HG02943 (cell line): ENCODE measurements around the gene ABLIM3.

ENCODE experiments used
- ATAC-seq: cut with Tn5 transposase; IDR thresholded peaks from one replicate; pipeline ENCODE4 v1.9.1; 2021; ENCODE audit warnings: mild to moderate bottlenecking, low read depth, moderate library complexity; ENCODE audit not compliant: unreplicated experiment

Gene ABLIM3

DNA sequence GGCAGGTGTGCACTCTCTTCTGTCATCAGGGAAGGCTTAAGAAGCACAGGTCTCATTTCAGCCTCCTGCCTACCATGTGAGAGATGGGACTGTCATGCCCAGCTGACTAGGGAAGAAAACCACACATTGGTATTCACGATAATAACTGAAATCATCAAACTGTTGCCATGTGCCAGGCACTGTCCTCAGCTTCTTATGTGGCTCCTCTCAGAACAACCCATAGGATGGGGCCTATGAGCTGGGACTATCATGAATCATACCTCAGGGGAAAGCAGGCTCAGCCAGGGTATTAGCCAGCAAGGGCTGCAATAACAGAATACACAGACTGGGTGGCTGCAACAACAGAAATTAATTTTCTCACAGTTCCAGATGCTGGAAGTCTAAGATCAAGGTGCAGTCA is 133.6 kb downstream of the ABLIM3 start:
- no peak for ATAC-seq

DNA sequence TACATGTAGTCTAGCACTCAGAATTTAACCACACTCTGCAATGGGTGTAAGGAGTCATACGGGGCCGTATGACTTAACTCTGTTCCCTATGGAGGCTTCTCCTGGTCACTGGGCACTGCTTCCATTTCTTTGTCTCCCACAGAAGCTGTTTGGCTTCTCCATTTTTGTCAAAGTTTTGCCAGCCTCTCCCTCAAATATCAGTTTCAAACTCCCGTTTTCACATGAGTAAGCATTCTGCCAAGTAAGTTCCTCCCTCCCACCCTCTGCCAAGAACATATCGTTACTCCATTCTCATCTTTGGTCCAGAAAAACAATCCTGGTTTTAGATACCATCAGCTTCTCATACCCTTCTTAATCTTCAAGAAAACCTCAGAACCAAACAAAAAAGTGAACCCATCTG is 136.5 kb downstream of the ABLIM3 start:
- ATAC-seq = no peak

GRCh38 chr5:149278451-149279210 is 137.3 kb downstream of the ABLIM3 start:
- no peak for ATAC-seq

- no peak for ATAC-seq
These were observed 138.4 kb downstream of the ABLIM3 start for GRCh38 chr5:149279661-149280060.

GRCh38 chr5:149280124-149280523 is 138.8 kb downstream of the ABLIM3 start:
- no peak for ATAC-seq

GRCh38 chr5:149280802-149281201 is 139.5 kb downstream of the ABLIM3 start:
- ATAC-seq = no peak

DNA sequence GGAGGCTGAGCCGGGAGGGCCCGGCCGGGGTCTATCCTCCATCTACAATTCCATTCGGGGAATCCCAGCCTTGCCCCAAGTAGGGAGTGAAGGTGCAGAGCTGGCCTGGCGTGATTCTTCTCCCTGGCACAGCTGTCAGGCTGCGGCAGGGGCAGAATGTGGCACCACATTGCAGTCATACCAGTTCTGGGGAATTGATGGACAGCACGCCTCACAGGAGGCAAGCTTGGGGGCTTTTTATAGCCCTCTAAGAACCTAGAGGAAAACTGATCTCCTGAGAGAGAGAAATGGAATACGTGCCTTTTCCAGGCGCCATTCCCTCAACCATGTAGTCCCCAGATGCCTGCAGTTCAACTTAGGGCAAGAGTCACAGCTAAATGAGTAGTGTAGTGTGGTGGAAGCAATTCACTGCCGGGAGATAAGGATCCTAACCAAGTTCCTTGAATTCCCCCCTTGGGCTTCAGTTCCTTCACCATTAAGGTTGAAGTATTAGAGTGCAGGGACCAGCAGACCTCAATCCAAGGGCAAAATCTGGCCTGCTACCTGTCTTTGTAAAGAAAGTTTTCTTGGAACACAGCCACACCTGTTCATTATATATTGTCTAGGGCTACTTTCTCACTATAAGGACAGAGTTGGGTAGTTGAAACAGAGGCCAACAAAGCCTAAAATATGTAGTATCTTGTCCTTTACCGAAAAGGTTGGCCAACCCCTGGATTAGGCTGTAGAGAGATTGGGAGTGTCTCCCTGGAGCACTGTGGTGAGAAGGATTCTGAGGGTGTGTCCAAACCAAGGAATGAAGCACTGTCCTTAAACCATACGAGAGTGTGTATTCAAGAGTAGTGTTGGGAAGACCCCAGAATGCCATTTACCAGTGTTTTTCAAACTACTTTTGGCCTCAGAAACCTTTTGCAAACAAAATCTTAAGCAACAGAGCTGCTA is 141.0 kb downstream of the ABLIM3 start:
- ATAC-seq = no peak

GRCh38 chr5:149282966-149283332 is 141.7 kb downstream of the ABLIM3 start:
- ATAC-seq = no peak

GRCh38 chr5:149283626-149284480 is 142.6 kb downstream of the ABLIM3 start:
- no peak for ATAC-seq

- no peak for ATAC-seq
These were observed 143.2 kb downstream of the ABLIM3 start for GRCh38 chr5:149284501-149284900.

GRCh38 chr5:149285153-149285552 is 143.9 kb downstream of the ABLIM3 start:
- no peak for ATAC-seq

GRCh38 chr5:149288436-149288835 is 147.1 kb downstream of the ABLIM3 start:
- ATAC-seq = no peak

DNA sequence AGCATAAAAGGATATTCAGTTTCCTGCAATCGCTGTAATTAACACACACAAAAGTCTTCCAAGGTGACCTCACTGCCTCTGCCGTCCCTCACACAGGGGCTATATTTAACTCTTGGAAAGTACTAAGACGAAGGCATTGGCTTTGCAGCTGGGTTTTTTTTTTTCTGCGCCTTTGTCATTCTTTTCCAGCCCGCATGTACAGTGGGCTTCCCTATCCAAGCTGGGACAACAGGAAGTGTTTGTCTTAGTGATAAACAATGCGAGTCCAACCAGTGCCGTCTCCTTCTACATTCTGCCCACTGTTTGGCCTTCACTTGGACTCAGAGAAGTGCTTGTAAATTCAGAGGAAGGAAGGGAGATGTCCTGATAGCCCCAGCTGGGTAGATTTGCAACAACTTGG is 148.0 kb downstream of the ABLIM3 start:
- ATAC-seq = no peak

DNA sequence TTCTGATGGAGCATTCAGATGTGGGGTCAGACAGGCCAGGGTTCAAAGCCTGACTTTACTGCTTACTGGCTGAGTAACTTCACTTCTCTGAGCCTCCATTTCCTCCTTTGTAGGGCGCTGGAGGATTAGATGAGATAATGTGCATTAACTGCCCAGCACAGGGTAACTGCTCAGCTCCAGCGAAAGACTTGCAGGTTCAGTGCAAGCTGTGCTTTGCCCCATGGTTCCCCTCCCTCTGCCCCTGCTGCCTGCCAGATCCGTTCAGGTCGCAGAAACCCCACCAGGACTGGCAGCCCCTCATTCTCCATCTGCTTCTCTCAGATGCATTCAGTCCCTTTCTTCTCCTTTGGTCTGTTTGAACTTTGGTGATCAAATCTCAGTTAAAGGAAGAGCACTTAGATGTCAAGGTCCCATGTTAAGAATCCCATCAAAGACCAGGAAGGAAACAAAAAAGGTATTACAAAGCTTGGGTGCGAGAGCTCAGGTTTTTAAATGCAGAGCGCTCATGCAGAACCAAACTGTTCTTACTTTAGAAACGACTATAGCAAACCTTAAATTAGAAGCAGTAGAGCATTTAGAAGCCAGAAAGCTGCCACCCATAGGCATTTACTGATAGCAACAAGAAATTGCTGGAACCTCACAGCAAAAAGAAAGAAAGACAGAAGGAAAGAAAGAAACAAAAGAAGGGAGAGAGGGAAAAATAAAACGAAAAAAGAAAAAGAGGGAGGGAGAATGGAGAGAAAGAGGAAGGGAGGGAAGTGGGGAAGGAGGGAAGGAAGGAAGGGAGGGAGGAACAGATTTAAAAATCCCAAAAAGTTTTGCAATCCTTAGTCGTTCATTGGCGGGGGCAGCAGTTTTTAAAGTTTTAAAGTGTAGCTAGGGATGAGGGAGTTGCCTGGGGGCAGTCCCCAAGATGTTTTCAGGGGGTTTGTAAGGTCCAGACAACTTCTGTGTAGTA is 153.9 kb downstream of the ABLIM3 start:
- no peak for ATAC-seq

DNA sequence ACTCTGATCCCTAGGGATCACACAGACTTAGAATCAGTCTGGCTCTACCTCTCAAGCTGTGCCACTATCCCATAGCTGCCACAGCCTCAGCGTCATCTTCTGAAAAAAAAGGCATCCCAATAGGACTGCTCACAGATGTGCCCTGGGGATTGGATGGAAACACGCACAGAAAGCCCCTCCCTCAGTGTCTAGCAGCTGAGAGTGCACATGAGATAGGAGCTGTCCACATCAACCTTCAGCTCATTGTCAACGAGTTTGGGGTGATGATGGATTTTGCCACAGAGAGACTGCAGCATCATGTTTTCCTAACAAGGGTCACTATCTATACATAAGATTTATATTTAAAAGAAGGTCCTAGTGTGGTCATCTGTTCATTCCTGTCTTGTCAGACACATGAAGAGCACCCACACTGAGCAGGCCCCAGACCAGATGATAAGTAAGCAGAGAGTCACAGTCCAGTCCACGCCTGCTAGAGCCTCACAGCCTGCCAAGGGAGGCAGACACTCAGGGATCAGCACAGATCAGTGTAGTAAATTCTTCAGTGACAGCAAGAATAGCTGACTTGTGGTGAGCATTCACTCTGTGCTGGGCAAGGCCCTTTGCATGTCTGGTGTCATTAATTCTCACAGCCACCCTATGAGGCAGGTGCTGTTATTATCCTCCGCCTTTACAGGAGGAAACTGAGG is 156.2 kb downstream of the ABLIM3 start:
- ATAC-seq = no peak

GRCh38 chr5:149298163-149298562 is 156.9 kb downstream of the ABLIM3 start:
- ATAC-seq = no peak

DNA sequence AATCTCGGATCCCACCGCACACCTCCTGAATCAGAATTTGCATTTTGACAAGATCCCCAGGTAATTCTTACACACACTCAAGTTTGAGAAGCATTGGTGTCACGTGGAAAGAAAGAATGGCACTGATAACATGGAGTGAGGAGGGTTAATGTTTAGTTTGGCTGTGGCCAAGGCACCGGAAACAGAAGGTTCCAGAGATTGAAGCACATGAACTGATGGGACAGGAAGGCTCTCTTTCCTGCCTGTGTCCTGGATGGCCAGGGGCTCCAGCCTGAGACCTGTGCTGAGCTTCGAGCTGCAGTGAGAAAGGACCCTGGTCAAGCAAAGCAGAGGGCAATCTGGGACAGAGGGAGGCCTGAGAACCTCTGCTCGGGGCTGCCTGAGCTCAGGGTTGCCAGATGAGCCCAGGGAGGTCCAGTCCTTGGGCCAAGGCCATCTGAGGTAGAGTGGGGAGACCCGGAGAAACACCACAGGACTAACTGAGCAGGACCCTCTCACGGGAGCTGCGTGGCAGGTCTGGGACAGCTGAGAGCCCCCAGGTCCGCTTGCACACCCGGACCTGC is 157.6 kb downstream of the ABLIM3 start:
- ATAC-seq = no peak

DNA sequence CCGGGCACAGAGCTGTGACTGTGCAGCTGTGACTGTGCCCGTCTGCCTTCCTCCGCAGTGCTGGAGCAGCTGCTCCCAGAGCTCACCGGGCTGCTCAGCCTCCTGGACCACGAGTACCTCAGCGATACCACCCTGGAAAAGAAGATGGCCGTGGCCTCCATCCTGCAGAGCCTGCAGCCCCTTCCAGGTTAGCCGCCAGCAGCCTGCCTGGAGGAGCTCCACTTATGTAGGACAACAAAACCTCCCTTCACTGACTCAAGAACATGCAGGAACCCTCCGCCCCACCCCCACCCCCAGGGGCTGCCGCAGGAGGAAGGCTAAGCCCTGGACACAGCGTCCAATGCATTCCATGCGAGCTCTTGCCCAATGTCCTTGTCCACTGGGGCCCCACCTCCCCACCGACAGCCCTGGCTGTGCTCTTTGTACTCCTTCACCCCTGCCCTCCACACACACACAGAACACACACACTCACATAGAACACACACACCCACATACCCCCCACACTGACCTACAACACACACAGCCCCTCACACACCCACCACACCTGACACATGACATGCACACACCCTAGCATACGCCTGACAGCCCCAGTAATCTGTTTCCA is 158.3 kb downstream of the ABLIM3 start:
- no peak for ATAC-seq
